T-helper 2 cell treated with Interferon-gamma antibody and Interleukin-4, amounts not matched to agents 5 μg/mL and 100 μg/mL, for 36 hours (primary cell): Measurements from ENCODE around the gene CNBD2.
"Not testable (repeated sequence)": the region's sequence is repeated elsewhere in the genome, so short reads cannot be mapped to it uniquely, and the experiment has no call there.

Source experiments
- DNase-seq: peaks from one replicate; pipeline ENCODE4 v3.0.0; 2021; ENCODE audit warnings: low spot score
- H3K27ac Mint-ChIP-seq: one replicate; pipeline ENCODE4 v1.8.0; 2021; ENCODE audit warnings: mild to moderate bottlenecking, mixed read lengths
- H3K27me3 Mint-ChIP-seq: one replicate; pipeline ENCODE4 v1.8.0; 2021; ENCODE audit warnings: low read depth, mixed read lengths
- H3K36me3 Mint-ChIP-seq: one replicate; pipeline ENCODE4 v1.8.0; 2021; ENCODE audit warnings: low read depth, mixed read lengths
- H3K4me1 Mint-ChIP-seq: one replicate; pipeline ENCODE4 v1.8.0; 2021; ENCODE audit warnings: low read depth, mixed read lengths
- H3K4me3 Mint-ChIP-seq: one replicate; pipeline ENCODE4 v1.8.0; 2022; ENCODE audit warnings: mild to moderate bottlenecking, moderate library complexity, mixed read lengths
- H3K9me3 Mint-ChIP-seq: one replicate; pipeline ENCODE4 v1.8.0; 2021; ENCODE audit warnings: mixed read lengths

CNBD2 gene

GRCh38 chr20:36017048-36017951, 48.9 kb downstream of the CNBD2 start:
- no peak for DNase-seq

DNA sequence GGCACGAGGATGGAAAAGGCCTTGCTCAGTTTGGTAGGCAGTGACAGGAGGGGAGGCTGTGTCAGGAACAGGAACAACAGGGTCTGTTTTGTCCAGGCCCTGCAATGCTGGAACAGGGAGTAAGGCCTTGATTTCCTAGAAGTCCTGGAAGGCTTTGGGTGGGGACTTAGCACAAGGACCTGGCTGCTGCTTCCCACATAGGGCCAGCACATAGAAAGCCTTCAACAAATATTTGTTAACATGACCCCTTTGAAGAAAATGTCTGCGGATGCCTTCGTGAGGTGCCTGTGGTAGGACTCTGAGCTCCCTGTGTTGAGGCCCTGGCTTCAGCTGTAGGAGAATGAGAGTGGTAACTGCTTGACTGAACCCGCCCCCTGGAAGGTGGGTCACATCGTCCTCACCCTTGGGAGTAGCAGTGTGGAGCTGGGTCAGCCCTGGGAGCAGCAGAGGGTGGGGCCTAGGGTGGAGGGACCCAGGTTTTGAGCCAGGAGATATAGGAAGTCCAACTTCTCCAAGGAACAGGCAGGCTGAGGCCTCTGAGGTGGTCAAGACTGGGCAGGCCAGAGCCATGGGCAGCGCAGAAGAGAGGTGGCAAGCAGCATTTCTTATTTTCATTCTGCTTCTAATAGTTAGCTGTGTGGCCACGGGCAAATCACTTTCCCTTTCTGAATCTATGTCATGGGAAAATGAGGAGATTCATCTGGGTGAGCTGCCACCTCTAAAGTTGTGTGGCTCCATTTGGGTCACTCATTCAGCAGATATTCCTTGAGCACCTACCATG, 50.0 kb downstream of the CNBD2 start:
- Mint-ChIP-seq H3K27ac (no peak overlapping the region), H3K4me1 (no peaks in the 10 kb centered on the region), H3K4me3 (no peak overlapping the region), H3K36me3 (no peaks in the 10 kb centered on the region), H3K9me3 (no peaks in the 10 kb centered on the region), H3K27me3 (no peaks in the 10 kb centered on the region)
- DNase-seq = no peak

More at GRCh38 chr20:36017048-36017951, 48.9 kb downstream of the CNBD2 start:
- H3K9me3 Mint-ChIP-seq = no peaks in the 10 kb centered on the region
- no peak overlapping the region for H3K4me3 Mint-ChIP-seq
- H3K27ac Mint-ChIP-seq = no peak overlapping the region
- no peaks in the 10 kb centered on the region for H3K4me1 Mint-ChIP-seq
- no peaks in the 10 kb centered on the region for H3K27me3 Mint-ChIP-seq
- H3K36me3 Mint-ChIP-seq = no peaks in the 10 kb centered on the region

DNA sequence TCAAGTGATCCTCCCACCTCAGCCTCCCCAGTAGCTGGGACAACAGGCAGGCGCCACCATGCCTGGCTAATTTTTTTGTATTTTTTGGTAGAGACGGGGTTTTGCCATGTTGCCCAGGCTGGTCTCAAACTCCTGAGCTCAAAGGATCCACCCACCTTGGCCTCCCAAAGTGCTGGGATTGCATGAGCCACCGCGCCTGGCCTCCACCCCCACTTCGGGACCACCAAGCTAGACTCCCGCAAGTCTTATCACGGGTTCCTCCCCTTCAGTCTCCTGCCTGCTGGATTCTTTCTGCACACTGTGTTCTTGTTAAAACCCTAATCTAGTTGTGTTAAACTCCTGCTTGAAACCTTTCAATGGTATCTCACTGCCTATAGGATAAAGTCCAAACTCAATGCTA, 57.7 kb downstream of the CNBD2 start:
- H3K4me3 Mint-ChIP-seq, H3K4me1 Mint-ChIP-seq, H3K9me3 Mint-ChIP-seq, H3K36me3 Mint-ChIP-seq, DNase-seq, H3K27ac Mint-ChIP-seq: not testable (repeated sequence)
- peaks cover 15% of the 10 kb centered on the region for H3K27me3 Mint-ChIP-seq

DNA sequence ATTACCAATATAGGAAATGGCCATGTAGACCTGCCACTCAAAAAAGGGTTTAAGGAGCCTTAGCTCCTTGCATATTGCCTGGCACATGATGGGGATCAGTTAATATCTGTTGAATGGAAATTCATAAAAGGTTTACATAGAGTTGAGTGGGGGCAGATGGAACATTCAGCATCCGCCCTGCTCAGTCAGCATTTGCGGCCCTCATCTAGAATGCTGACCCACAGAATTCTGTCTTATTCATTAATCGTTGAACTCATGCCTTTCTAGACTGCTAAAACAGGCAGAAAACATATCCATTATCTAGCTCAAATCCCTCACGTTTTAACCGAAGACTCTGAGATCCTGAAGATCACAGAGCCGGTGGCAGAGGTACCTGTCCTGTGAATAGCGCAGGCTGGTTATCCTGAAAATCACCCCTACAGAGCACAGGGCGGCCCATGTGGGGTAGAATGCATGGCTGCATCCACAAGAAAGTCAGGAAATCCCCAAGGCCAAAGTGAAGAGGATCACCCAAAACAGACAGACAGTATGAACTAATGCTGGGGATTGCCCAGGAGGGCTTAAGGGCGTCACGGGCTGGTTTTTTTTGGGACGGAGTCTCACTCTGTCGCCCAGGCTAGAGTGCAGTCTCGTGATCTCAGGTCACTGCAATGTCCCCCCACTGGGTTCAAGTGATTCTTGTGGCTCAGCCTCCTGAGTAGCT, 59.9 kb downstream of the CNBD2 start:
- no peak for DNase-seq
- Mint-ChIP-seq H3K27ac (no peak overlapping the region), H3K27me3 (peaks cover 16% of the 10 kb centered on the region), H3K4me1 (no peaks in the 10 kb centered on the region), H3K9me3 (no peaks in the 10 kb centered on the region), H3K4me3 (no peak overlapping the region), H3K36me3 (no peaks in the 10 kb centered on the region)

DNA sequence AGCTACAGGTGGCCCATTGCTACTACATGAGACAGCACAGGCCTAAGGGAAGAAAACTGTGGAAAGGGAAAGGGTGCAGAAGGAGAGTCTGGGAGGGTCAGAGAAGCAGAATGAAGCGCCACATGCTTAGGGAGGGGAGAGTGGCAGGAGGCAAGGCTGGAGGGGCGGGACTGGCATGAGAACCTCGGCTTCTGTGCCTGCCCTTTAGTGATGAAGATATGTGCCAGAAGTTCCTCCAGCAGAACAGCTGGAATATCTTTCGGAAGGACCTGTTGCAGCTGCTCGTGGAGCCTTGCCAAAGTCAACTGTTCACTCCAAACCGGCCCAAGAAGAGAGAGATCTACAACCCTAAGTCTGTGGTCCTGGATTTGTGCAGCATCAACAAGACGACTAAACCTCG, 61.8 kb downstream of the CNBD2 start:
- H3K36me3 Mint-ChIP-seq = no peaks in the 10 kb centered on the region
- H3K9me3 Mint-ChIP-seq = no peaks in the 10 kb centered on the region
- H3K4me1 Mint-ChIP-seq = no peaks in the 10 kb centered on the region
- H3K4me3 Mint-ChIP-seq = no peak overlapping the region
- H3K27me3 Mint-ChIP-seq = peaks cover 16% of the 10 kb centered on the region
- H3K27ac Mint-ChIP-seq = no peak overlapping the region
- DNase-seq = no peak

GRCh38 chr20:36031806-36032205, 63.4 kb downstream of the CNBD2 start:
- no peaks in the 10 kb centered on the region for H3K9me3 Mint-ChIP-seq
- H3K27ac Mint-ChIP-seq = no peak overlapping the region
- H3K4me1 Mint-ChIP-seq = no peaks in the 10 kb centered on the region
- peaks cover 10% of the 10 kb centered on the region for H3K27me3 Mint-ChIP-seq
- no peak overlapping the region for H3K4me3 Mint-ChIP-seq
- H3K36me3 Mint-ChIP-seq = no peaks in the 10 kb centered on the region
- DNase-seq = no peak

DNA sequence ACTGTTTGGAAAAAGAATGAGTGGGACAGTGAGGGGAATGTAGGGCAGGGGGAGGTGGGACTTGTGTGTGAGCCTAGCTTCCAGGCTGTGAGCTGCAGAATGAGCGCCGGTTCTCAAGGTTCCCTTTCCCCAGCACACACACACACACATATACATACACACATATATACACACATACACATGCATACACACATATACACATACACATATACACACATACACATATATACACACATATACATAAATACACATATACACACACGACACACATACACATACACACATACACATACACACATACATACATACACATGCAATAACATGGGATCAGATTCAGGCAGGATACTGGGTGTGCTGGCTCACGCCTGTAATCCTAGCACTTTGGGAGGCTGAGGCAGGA, 66.5 kb downstream of the CNBD2 start:
- no peak overlapping the region for H3K4me3 Mint-ChIP-seq
- H3K36me3 Mint-ChIP-seq = no peaks in the 10 kb centered on the region
- no peak for DNase-seq
- peaks cover 5% of the 10 kb centered on the region for H3K27me3 Mint-ChIP-seq
- H3K4me1 Mint-ChIP-seq = no peaks in the 10 kb centered on the region
- no peaks in the 10 kb centered on the region for H3K9me3 Mint-ChIP-seq
- no peak overlapping the region for H3K27ac Mint-ChIP-seq

DNA sequence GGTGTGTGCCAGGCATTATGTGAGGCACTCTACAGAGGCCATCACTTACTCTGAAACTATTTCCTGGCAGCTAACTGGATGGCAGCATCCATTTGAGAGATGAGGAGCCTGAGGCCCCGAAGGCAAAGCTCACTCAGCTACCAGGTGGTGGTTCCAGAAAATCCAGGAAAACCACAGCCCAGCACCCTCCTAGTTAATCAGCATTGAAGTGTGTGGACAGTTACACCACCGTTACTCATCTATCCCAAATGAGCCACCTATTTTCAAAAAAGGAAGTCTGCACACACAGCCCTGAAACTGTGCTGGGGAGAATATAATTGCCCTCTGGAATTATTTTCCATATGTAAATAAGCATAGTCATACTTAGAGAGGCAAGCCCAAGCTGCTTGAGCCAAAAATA, 67.4 kb downstream of the CNBD2 start:
- Mint-ChIP-seq H3K4me3 (no peak overlapping the region), H3K9me3 (no peaks in the 10 kb centered on the region), H3K27me3 (peaks cover 3% of the 10 kb centered on the region), H3K27ac (no peak overlapping the region), H3K4me1 (no peaks in the 10 kb centered on the region), H3K36me3 (no peaks in the 10 kb centered on the region)
- DNase-seq = no peak

GRCh38 chr20:36036688-36037087, 68.3 kb downstream of the CNBD2 start:
- no peaks in the 10 kb centered on the region for H3K4me1 Mint-ChIP-seq
- no peak for DNase-seq
- H3K36me3 Mint-ChIP-seq = no peaks in the 10 kb centered on the region
- no peak overlapping the region for H3K27ac Mint-ChIP-seq
- H3K9me3 Mint-ChIP-seq = no peaks in the 10 kb centered on the region
- H3K4me3 Mint-ChIP-seq = no peak overlapping the region
- H3K27me3 Mint-ChIP-seq = no peaks in the 10 kb centered on the region

GRCh38 chr20:36040571-36040970, 72.2 kb downstream of the CNBD2 start:
- no peak overlapping the region for H3K4me3 Mint-ChIP-seq
- no peaks in the 10 kb centered on the region for H3K9me3 Mint-ChIP-seq
- peaks cover 4% of the 10 kb centered on the region for H3K36me3 Mint-ChIP-seq
- no peak for DNase-seq
- H3K27ac Mint-ChIP-seq = no peak overlapping the region
- no peaks in the 10 kb centered on the region for H3K27me3 Mint-ChIP-seq
- H3K4me1 Mint-ChIP-seq = peaks cover 3% of the 10 kb centered on the region

DNA sequence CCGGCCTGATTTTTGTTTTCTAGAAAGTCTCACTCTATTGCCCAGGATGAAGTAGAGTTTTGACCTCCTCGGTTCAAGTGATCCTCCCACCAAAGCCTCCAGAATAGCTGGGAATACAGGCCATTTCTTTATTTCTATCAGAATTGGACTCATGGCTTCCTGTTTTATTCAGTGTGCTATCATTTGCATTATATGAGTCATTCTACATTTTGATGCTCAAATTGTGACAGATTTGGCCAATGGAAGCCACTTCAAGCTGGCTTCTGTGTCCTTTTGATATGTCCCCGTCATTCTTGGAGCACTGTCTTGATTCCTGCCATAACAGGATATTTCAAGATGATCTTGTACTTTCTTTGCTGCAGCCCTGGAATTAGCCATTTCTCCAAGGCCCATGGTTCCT, 75.1 kb downstream of the CNBD2 start:
- H3K27ac Mint-ChIP-seq = no peak overlapping the region
- no peak overlapping the region for H3K4me3 Mint-ChIP-seq
- no peaks in the 10 kb centered on the region for H3K9me3 Mint-ChIP-seq
- H3K27me3 Mint-ChIP-seq = no peaks in the 10 kb centered on the region
- DNase-seq = no peak
- peaks cover 20% of the 10 kb centered on the region for H3K36me3 Mint-ChIP-seq
- H3K4me1 Mint-ChIP-seq = peaks cover 11% of the 10 kb centered on the region

- H3K36me3 Mint-ChIP-seq = peaks cover 25% of the 10 kb centered on the region
- no peak overlapping the region for H3K4me3 Mint-ChIP-seq
- peaks cover 17% of the 10 kb centered on the region for H3K4me1 Mint-ChIP-seq
- no peaks in the 10 kb centered on the region for H3K27me3 Mint-ChIP-seq
- H3K27ac Mint-ChIP-seq = no peak overlapping the region
- no peak for DNase-seq
- no peaks in the 10 kb centered on the region for H3K9me3 Mint-ChIP-seq
Observed at GRCh38 chr20:36043892-36044515, 75.6 kb downstream of the CNBD2 start.

DNA sequence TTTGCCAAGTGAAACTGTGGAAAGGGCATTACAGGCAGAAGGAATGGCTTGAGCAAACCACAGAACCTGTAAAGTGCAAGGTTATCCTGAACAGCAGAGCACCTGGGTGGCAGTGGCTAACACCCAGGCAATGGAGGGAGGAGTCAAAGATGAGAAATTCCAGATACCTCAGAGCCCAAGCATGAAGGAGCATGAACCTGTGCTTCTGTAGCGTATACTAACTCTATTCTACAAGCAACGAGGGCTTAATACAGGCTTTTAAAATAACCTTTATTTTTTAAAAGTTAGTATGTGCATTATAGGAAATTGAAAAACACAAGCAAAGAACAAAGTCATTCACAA, 77.0 kb downstream of the CNBD2 start:
- Mint-ChIP-seq H3K4me1 (peaks cover 22% of the 10 kb centered on the region), H3K27ac (no peak overlapping the region), H3K36me3 (peaks cover 34% of the 10 kb centered on the region), H3K27me3 (no peaks in the 10 kb centered on the region), H3K9me3 (no peaks in the 10 kb centered on the region), H3K4me3 (no peak overlapping the region)
- no peak for DNase-seq
